Trophoblast cell (in vitro differentiated cells and primary cell): ENCODE data around the gene HLTF.

ENCODE experiments used
- DNase-seq, 2 donors: peaks; one replicate each; pipeline ENCODE4 v3.0.0-alpha.2; 2016
- H2AFZ ChIP-seq: 2 replicates; pipeline ENCODE4 v1.6.1; 2013; ENCODE audit warnings: low read length, moderate library complexity, mild to moderate bottlenecking; ENCODE audit not compliant: insufficient read depth, poor library complexity
- H2AK5ac ChIP-seq: 2 replicates; pipeline ENCODE4 v1.6.1; 2013; ENCODE audit warnings: mild to moderate bottlenecking, low read length
- H2BK120ac ChIP-seq: 2 replicates; pipeline ENCODE4 v1.6.1; 2013; ENCODE audit warnings: low read length, mild to moderate bottlenecking, moderate library complexity; ENCODE audit not compliant: insufficient read depth, poor library complexity
- H2BK12ac ChIP-seq: 2 replicates; pipeline ENCODE4 v1.6.1; 2013; ENCODE audit warnings: mild to moderate bottlenecking, low read length, moderate library complexity
- H2BK5ac ChIP-seq: 2 replicates; pipeline ENCODE4 v1.6.1; 2013; ENCODE audit warnings: low read length, low read depth, moderate library complexity, mild to moderate bottlenecking; ENCODE audit not compliant: poor library complexity
- H3K14ac ChIP-seq: 2 replicates; pipeline ENCODE4 v1.6.1; 2013; ENCODE audit warnings: mild to moderate bottlenecking, low read length
- H3K18ac ChIP-seq: 2 replicates; pipeline ENCODE4 v1.6.1; 2013; ENCODE audit warnings: mild to moderate bottlenecking, low read length
- H3K23ac ChIP-seq: 2 replicates; pipeline ENCODE4 v1.6.1; 2013; ENCODE audit warnings: low read length
- H3K27ac ChIP-seq: 2 replicates; pipeline ENCODE4 v1.5.1; 2013; ENCODE audit warnings: low read depth, mild to moderate bottlenecking, inconsistent platforms, low read length, moderate library complexity
- H3K27me3 ChIP-seq: 2 replicates; pipeline ENCODE4 v1.6.1; 2013; ENCODE audit warnings: inconsistent platforms, mild to moderate bottlenecking, low read length, moderate library complexity; ENCODE audit not compliant: insufficient read depth
- H3K36me3 ChIP-seq, 2 experiments: 1 replicate in 1 of 2; 2 replicates in 1 of 2; pipeline ENCODE4 v1.6.1; 2013; ENCODE audit warnings: low read length in 2 of 2, mild to moderate bottlenecking in 2 of 2, moderate library complexity in 1 of 2; ENCODE audit not compliant: insufficient read depth in 2 of 2, control insufficient read depth in 1 of 2
- H3K4ac ChIP-seq: 2 replicates; pipeline ENCODE4 v1.6.1; 2013; ENCODE audit warnings: low read depth, mild to moderate bottlenecking, low read length, moderate library complexity
- H3K4me1 ChIP-seq, 2 experiments: 1 replicate in 1 of 2; 2 replicates in 1 of 2; pipeline ENCODE4 v1.6.1; 2013; ENCODE audit warnings: low read length in 2 of 2, mild to moderate bottlenecking in 2 of 2, moderate library complexity in 1 of 2; ENCODE audit not compliant: insufficient read depth in 2 of 2, control insufficient read depth in 1 of 2
- H3K4me2 ChIP-seq: 2 replicates; pipeline ENCODE4 v1.6.1; 2013; ENCODE audit warnings: inconsistent platforms, mild to moderate bottlenecking, low read length, moderate library complexity
- H3K4me3 ChIP-seq: 2 replicates; pipeline ENCODE4 v1.5.1; 2013; ENCODE audit warnings: mild to moderate bottlenecking, low read depth, low read length, inconsistent platforms
- H3K79me1 ChIP-seq: one replicate; pipeline ENCODE4 v1.6.1; 2013; ENCODE audit warnings: low read length
- H3K79me2 ChIP-seq: 2 replicates; pipeline ENCODE4 v1.6.1; 2013; ENCODE audit warnings: low read length, mild to moderate bottlenecking; ENCODE audit not compliant: control insufficient read depth, insufficient read depth, poor library complexity
- H3K9ac ChIP-seq: 2 replicates; pipeline ENCODE4 v1.6.1; 2013; ENCODE audit warnings: mild to moderate bottlenecking, low read length
- H3K9me3 ChIP-seq: 2 replicates; pipeline ENCODE4 v1.6.1; 2013; ENCODE audit warnings: low read depth, mild to moderate bottlenecking, control low read depth, inconsistent platforms, low read length; ENCODE audit not compliant: insufficient read depth
- H4K12ac ChIP-seq: 2 replicates; pipeline ENCODE4 v1.6.1; 2013; ENCODE audit warnings: low read depth, mild to moderate bottlenecking, low read length, moderate library complexity
- H4K8ac ChIP-seq: 2 replicates; pipeline ENCODE4 v1.6.1; 2013; ENCODE audit warnings: low read depth, mild to moderate bottlenecking, low read length, moderate library complexity
- H4K91ac ChIP-seq: one replicate; pipeline ENCODE4 v1.6.1; 2013; ENCODE audit warnings: low read depth, mild to moderate bottlenecking, low read length, moderate library complexity
- WGBS: extraction: QIAGEN DNeasy Blood & Tissue Kit; methylation state at CpG from one replicate; pipeline ENCODE4 v1.1.7; 2013; ENCODE audit warnings: missing lambda C conversion rate; ENCODE audit not compliant: insufficient read length, insufficient coverage; ENCODE audit errors: extremely low coverage; 5-methylcytosine and 5-hydroxymethylcytosine counted together

Gene HLTF

GRCh38 chr3:148997623-148998022 is 88.7 kb downstream of the HLTF start:
- H2BK12ac ChIP-seq, result no peak overlapping the region
- H3K27ac ChIP-seq, result no peak overlapping the region
- no peaks in the 10 kb centered on the region for H3K9me3 ChIP-seq
- no peak overlapping the region for H4K12ac ChIP-seq
- H3K23ac ChIP-seq, result no peak overlapping the region
- H3K9ac ChIP-seq, result no peak overlapping the region
- no peak overlapping the region for H2BK120ac ChIP-seq
- H3K79me1 ChIP-seq, result no peaks in the 10 kb centered on the region
- WGBS, result no CpG with 5 or more reads among the region's 1 CpG
- H3K4me3 ChIP-seq, result no peak overlapping the region
- H3K4me1 ChIP-seq, result peaks cover 3% of the 10 kb centered on the region in 2 experiments
- no peak overlapping the region for H3K14ac ChIP-seq
- DNase-seq, result no peak
- H4K91ac ChIP-seq, result no peak overlapping the region
- H2AFZ ChIP-seq, result no peak overlapping the region
- no peak overlapping the region for H2BK5ac ChIP-seq
- H3K18ac ChIP-seq, result no peak overlapping the region
- H3K36me3 ChIP-seq, result no peaks in the 10 kb centered on the region
- H3K4me2 ChIP-seq, result no peak overlapping the region
- H2AK5ac ChIP-seq, result no peak overlapping the region
- H3K79me2 ChIP-seq, result no peaks in the 10 kb centered on the region
- H4K8ac ChIP-seq, result no peak overlapping the region
- H3K27me3 ChIP-seq, result no peaks in the 10 kb centered on the region
- H3K4ac ChIP-seq, result no peak overlapping the region

- H4K12ac ChIP-seq, result no peak overlapping the region
- H3K4me3 ChIP-seq, result no peak overlapping the region
- H3K4ac ChIP-seq, result no peak overlapping the region
- no peak overlapping the region for H2AK5ac ChIP-seq
- H3K9ac ChIP-seq, result no peak overlapping the region
- no peaks in the 10 kb centered on the region for H3K9me3 ChIP-seq
- H3K4me1 ChIP-seq, result peaks cover 4 to 5% of the 10 kb centered on the region in 2 experiments
- H2AFZ ChIP-seq, result no peak overlapping the region
- H3K4me2 ChIP-seq, result peak overlapping the region; percentile 93
- no peaks in the 10 kb centered on the region for H3K27me3 ChIP-seq
- H3K18ac ChIP-seq, result no peak overlapping the region
- no peak overlapping the region for H2BK5ac ChIP-seq
- H3K14ac ChIP-seq, result no peak overlapping the region
- no peak for DNase-seq
- H3K36me3 ChIP-seq, result no peaks in the 10 kb centered on the region
- no peak overlapping the region for H3K27ac ChIP-seq
- H3K79me2 ChIP-seq, result no peaks in the 10 kb centered on the region
- peaks cover 5% of the 10 kb centered on the region for H3K79me1 ChIP-seq
- H4K91ac ChIP-seq, result no peak overlapping the region
- WGBS, result no CpG with 5 or more reads among the region's 10 CpGs
- H4K8ac ChIP-seq, result no peak overlapping the region
- no peak overlapping the region for H3K23ac ChIP-seq
- H2BK12ac ChIP-seq, result no peak overlapping the region
- H2BK120ac ChIP-seq, result no peak overlapping the region
These were observed 93.6 kb downstream of the HLTF start for GRCh38 chr3:148992635-148993255.

- Histone ChIP-seq H3K18ac (peak overlapping the region; percentile 76), H3K9ac (peak overlapping the region; percentile 87), H4K8ac (peak overlapping the region; percentile 66), H2BK5ac (no peak overlapping the region), H3K4me1 (peaks cover 4 to 5% of the 10 kb centered on the region in 2 experiments), H2AK5ac (no peak overlapping the region), H3K36me3 (no peaks in the 10 kb centered on the region), H2BK120ac (no peak overlapping the region), H3K4ac (peak overlapping the region; percentile 33), H4K12ac (peak overlapping the region; percentile 6), H3K4me3 (peak overlapping the region; percentile 89), H3K79me2 (no peaks in the 10 kb centered on the region), H3K14ac (peak overlapping the region; percentile 32), H3K23ac (no peak overlapping the region), H3K79me1 (peaks cover 5% of the 10 kb centered on the region), H3K27me3 (no peaks in the 10 kb centered on the region), H4K91ac (peak overlapping the region; percentile 36), H3K9me3 (no peaks in the 10 kb centered on the region), H3K4me2 (peak overlapping the region; percentile 93), H2AFZ (peak overlapping the region; percentile 52), H3K27ac (peak overlapping the region; percentile 59), H2BK12ac (no peak overlapping the region)
- peak; percentile 4 to 31 for DNase-seq
- WGBS, result no CpG with 5 or more reads among the region's 34 CpGs
These were observed 94.2 kb downstream of the HLTF start for GRCh38 chr3:148992027-148992634.

DNA sequence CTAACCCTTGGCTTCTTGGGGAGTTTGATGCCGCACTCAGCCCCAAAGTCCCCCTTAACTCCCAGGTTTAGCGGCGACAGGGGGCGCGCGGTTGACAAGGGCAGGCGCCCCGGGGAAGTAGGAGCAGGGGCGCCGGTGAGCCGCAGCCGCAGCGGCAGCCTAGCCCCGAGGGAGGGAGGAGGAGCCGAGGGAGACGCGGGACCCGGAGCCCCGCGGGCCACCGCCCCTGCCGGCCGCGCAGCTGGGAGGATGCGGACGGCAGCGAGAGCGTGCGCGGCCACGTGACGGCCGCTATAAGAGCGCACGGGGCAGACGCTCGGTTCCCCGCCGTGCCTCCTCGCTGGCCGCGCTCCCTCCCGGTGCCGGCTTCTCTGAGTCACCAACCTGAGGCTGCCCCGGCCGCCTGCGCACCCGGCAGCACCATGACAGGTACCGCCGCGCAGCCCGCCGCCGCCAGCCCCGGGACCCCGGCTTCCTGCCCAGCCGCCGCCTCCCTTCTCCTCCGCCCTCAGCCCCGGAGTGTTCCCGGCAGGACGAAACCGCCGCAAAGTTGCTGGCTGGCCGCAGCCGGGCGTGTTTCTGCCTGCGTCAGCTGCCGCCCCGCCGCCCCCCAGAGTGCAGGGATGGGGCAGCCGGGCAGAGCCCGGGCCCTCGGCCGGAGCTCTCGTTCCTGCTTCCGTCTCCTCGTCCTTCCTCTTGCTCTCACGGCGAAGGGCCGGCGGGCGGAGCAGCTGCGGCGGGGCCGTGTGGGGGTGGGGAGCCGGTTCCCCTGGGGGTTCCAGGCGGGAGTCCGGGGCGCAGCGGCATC is 94.9 kb downstream of the HLTF start, which contains the start of gene GYG1:
GYG1 (plus strand) TSS at position 322 of the 808 bp plus-strand sequence; CDS start at position 423, 101 bp downstream.
- H3K9me3 ChIP-seq, result no peaks in the 10 kb centered on the region

More for the DNA sequence above, 94.9 kb downstream of the HLTF start, which contains the start of gene GYG1:
- H3K36me3 ChIP-seq, result no peaks in the 10 kb centered on the region
- H3K27ac ChIP-seq, result peak within 1 kb of the TSS; percentile 59
- H2AK5ac ChIP-seq, result no peak within 1 kb of the TSS
- H3K18ac ChIP-seq, result peak within 1 kb of the TSS; percentile 76
- no peak within 1 kb of the TSS for H3K23ac ChIP-seq
- no peaks in the 10 kb centered on the region for H3K27me3 ChIP-seq
- no peak within 1 kb of the TSS for H2BK5ac ChIP-seq
- H2BK12ac ChIP-seq, result no peak within 1 kb of the TSS
- H2BK120ac ChIP-seq, result peak within 1 kb of the TSS; percentile 26
- H2AFZ ChIP-seq, result peak within 1 kb of the TSS; percentile 91
- H3K14ac ChIP-seq, result peak within 1 kb of the TSS; percentile 32
- H3K4ac ChIP-seq, result peak within 1 kb of the TSS; percentile 33
- DNase-seq, result peak; percentile 82 to 88
- H3K79me1 ChIP-seq, result peaks cover 5% of the 10 kb centered on the region
- no CpG with 5 or more reads among the region's 91 CpGs for WGBS
- peak within 1 kb of the TSS; percentile 93 for H3K4me2 ChIP-seq
- peaks cover 4 to 5% of the 10 kb centered on the region in 2 experiments for H3K4me1 ChIP-seq
- peak within 1 kb of the TSS; percentile 89 for H3K4me3 ChIP-seq
- H4K8ac ChIP-seq, result peak within 1 kb of the TSS; percentile 66
- peak within 1 kb of the TSS; percentile 87 for H3K9ac ChIP-seq
- H4K91ac ChIP-seq, result peak within 1 kb of the TSS; percentile 36
- H4K12ac ChIP-seq, result peak within 1 kb of the TSS; percentile 6
- no peaks in the 10 kb centered on the region for H3K79me2 ChIP-seq
